Measurements from ENCODE around the gene HS3ST5.

GRCh38 chr6:114092943-114093342 is 249.9 kb downstream of the HS3ST5 start:
- TF ChIP-seq, protein P1, sequence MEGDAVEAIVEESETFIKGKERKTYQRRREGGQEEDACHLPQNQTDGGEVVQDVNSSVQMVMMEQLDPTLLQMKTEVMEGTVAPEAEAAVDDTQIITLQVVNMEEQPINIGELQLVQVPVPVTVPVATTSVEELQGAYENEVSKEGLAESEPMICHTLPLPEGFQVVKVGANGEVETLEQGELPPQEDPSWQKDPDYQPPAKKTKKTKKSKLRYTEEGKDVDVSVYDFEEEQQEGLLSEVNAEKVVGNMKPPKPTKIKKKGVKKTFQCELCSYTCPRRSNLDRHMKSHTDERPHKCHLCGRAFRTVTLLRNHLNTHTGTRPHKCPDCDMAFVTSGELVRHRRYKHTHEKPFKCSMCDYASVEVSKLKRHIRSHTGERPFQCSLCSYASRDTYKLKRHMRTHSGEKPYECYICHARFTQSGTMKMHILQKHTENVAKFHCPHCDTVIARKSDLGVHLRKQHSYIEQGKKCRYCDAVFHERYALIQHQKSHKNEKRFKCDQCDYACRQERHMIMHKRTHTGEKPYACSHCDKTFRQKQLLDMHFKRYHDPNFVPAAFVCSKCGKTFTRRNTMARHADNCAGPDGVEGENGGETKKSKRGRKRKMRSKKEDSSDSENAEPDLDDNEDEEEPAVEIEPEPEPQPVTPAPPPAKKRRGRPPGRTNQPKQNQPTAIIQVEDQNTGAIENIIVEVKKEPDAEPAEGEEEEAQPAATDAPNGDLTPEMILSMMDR (IDR thresholded peaks at IDR 0.05), result no peak
- no peak for TF ChIP-seq POLR2AphosphoS5 (IDR thresholded peaks at IDR 0.05; ENCODE audit: insufficient read depth in 1 of 2, low read depth in 1 of 2)
